ENCODE measurements around the gene FANCE.

DNA sequence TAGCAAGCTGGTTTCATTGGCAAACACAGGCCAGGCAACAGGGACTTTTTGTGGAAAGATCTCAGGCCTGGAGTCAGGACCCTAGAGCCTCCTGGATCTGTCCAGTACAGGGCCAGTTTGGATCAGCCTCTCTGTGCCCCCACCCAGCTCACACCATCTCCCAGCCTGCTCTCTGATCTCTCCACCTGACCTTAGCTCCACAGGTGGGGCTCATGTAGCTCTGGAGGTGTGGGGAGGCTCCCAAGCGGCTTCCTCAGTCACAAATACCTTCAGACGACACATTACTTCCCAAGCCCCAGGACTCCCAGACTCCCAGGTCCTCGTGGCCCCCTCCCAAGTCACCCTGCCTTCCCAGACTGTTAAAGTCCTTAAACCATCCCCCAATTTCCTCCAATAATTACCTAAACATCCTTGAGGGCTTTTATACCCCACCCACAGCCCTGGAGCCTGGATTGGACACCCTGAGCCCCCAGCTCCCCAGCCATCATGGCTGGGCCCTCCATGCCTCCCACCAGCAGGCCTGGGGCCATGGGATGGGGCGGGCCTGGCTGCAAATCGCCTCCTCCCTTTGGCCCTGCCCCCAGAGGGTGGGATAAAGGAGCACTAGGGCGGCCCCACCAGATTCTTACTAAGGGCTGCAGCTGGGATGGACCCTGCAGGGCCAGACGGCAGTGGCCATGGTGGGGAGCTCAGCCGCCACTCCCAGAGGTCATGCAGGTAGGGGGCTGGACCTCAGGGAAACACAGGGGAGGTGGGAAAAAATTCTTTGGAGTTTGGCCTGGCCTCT lies 15.9 kb upstream of the FANCE start:
- TF ChIP-seq, protein P1, sequence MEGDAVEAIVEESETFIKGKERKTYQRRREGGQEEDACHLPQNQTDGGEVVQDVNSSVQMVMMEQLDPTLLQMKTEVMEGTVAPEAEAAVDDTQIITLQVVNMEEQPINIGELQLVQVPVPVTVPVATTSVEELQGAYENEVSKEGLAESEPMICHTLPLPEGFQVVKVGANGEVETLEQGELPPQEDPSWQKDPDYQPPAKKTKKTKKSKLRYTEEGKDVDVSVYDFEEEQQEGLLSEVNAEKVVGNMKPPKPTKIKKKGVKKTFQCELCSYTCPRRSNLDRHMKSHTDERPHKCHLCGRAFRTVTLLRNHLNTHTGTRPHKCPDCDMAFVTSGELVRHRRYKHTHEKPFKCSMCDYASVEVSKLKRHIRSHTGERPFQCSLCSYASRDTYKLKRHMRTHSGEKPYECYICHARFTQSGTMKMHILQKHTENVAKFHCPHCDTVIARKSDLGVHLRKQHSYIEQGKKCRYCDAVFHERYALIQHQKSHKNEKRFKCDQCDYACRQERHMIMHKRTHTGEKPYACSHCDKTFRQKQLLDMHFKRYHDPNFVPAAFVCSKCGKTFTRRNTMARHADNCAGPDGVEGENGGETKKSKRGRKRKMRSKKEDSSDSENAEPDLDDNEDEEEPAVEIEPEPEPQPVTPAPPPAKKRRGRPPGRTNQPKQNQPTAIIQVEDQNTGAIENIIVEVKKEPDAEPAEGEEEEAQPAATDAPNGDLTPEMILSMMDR (IDR thresholded peaks at IDR 0.05) = no peak
- TF ChIP-seq TCF7L2 (IDR thresholded peaks at IDR 0.05; ENCODE audit: low read depth, low read length) (no peak), POLR2AphosphoS5 (IDR thresholded peaks at IDR 0.05; ENCODE audit: low read depth, low read length) (no peak)
